H9 (cell line): ENCODE results near the gene SNX33. TPM values are rescaled to one million over a fixed set of nuclear protein-coding genes. Genes with fewer than 3 reads are reported as not detected.
A peak's percentile ranks its signal among the peaks of the same experiment; 100 is the strongest.
"Not testable (repeated sequence)": the region's sequence is repeated elsewhere in the genome, so short reads cannot be mapped to it uniquely, and the experiment has no call there.

Experiments used
- DNase-seq: peaks from one replicate; pipeline ENCODE4 v3.0.0-alpha.2; 2017
- H2AFZ ChIP-seq: one replicate; pipeline ENCODE4 v1.6.1; 2013; ENCODE audit warnings: mild to moderate bottlenecking, low read length, control low read depth, moderate library complexity
- H2AK5ac ChIP-seq: 2 replicates; pipeline ENCODE4 v1.6.1; 2013; ENCODE audit warnings: low read length, control low read depth, mixed read lengths; ENCODE audit not compliant: insufficient read length
- H2BK120ac ChIP-seq: one replicate; pipeline ENCODE4 v1.6.1; 2013; ENCODE audit warnings: low read depth, mild to moderate bottlenecking, low read length, control low read depth, inconsistent platforms; ENCODE audit not compliant: poor library complexity, severe bottlenecking
- H2BK12ac ChIP-seq: 2 replicates; pipeline ENCODE4 v1.6.1; 2013; ENCODE audit warnings: low read length, control low read depth, mixed read lengths, low read depth; ENCODE audit not compliant: insufficient read length
- H2BK15ac ChIP-seq: 2 replicates; pipeline ENCODE4 v1.6.1; 2013; ENCODE audit warnings: low read depth, low read length, control low read depth
- H2BK20ac ChIP-seq: one replicate; pipeline ENCODE4 v1.6.1; 2013; ENCODE audit warnings: low read depth, mild to moderate bottlenecking, low read length, control low read depth, inconsistent platforms; ENCODE audit not compliant: poor library complexity, severe bottlenecking
- H2BK5ac ChIP-seq: 2 replicates; pipeline ENCODE4 v1.6.1; 2013; ENCODE audit warnings: low read length, control low read depth, mixed read lengths; ENCODE audit not compliant: insufficient read length
- H3K14ac ChIP-seq: 2 replicates; pipeline ENCODE4 v1.6.1; 2013; ENCODE audit warnings: low read length, control low read depth; ENCODE audit not compliant: insufficient read depth
- H3K18ac ChIP-seq: 2 replicates; pipeline ENCODE4 v1.6.1; 2013; ENCODE audit warnings: low read depth, mild to moderate bottlenecking, mixed read lengths, low read length, control low read depth; ENCODE audit not compliant: insufficient read length
- H3K23ac ChIP-seq: 2 replicates; pipeline ENCODE4 v1.6.1; 2013; ENCODE audit warnings: low read length, control low read depth, mixed read lengths, low read depth; ENCODE audit not compliant: insufficient read length
- H3K23me2 ChIP-seq: 2 replicates; pipeline ENCODE4 v1.6.1; 2013; ENCODE audit warnings: low read depth, mild to moderate bottlenecking, mixed read lengths, low read length, control low read depth; ENCODE audit not compliant: insufficient read length, poor library complexity, severe bottlenecking
- H3K27ac ChIP-seq: 2 replicates; pipeline ENCODE4 v1.5.1; 2013; ENCODE audit warnings: low read length, control low read depth, mixed read lengths, low read depth; ENCODE audit not compliant: insufficient read length
- H3K27me3 ChIP-seq: 2 replicates; pipeline ENCODE4 v1.6.1; 2013; ENCODE audit warnings: low read length, control low read depth, inconsistent platforms; ENCODE audit not compliant: insufficient read depth
- H3K4ac ChIP-seq: 2 replicates; pipeline ENCODE4 v1.6.1; 2013; ENCODE audit warnings: low read depth, mild to moderate bottlenecking, control low read depth, inconsistent platforms, low read length, moderate library complexity
- H3K4me1 ChIP-seq: 2 replicates; pipeline ENCODE4 v1.6.1; 2013; ENCODE audit warnings: low read length, control low read depth, inconsistent platforms; ENCODE audit not compliant: insufficient read depth
- H3K4me2 ChIP-seq: 2 replicates; pipeline ENCODE4 v1.6.1; 2013; ENCODE audit warnings: low read length, control low read depth, mixed read lengths; ENCODE audit not compliant: insufficient read length, insufficient read depth
- H3K56ac ChIP-seq: 2 replicates; pipeline ENCODE4 v1.6.1; 2013; ENCODE audit warnings: low read depth, mild to moderate bottlenecking, mixed read lengths, low read length, control low read depth; ENCODE audit not compliant: insufficient read length
- H3K79me1 ChIP-seq: 2 replicates; pipeline ENCODE4 v1.6.1; 2013; ENCODE audit warnings: low read depth, mild to moderate bottlenecking, moderate library complexity, low read length, control low read depth, inconsistent platforms; ENCODE audit not compliant: insufficient read depth, poor library complexity, severe bottlenecking
- H3K79me2 ChIP-seq: 2 replicates; pipeline ENCODE4 v1.6.1; 2013; ENCODE audit warnings: low read length, control low read depth, inconsistent platforms; ENCODE audit not compliant: insufficient read depth
- H3K9ac ChIP-seq: 2 replicates; pipeline ENCODE4 v1.6.1; 2013; ENCODE audit warnings: low read length, control low read depth, mixed read lengths; ENCODE audit not compliant: insufficient read length; ENCODE audit errors: extremely low read depth
- H3K9me3 ChIP-seq: one replicate; pipeline ENCODE4 v1.6.1; 2013; ENCODE audit warnings: low read depth, low read length, inconsistent platforms; ENCODE audit not compliant: control insufficient read depth
- H3T11ph ChIP-seq: one replicate; pipeline ENCODE4 v1.6.1; 2013; ENCODE audit warnings: mild to moderate bottlenecking, low read length, control low read depth, inconsistent platforms
- H4K20me1 ChIP-seq: one replicate; pipeline ENCODE4 v1.6.1; 2013; ENCODE audit not compliant: control insufficient read depth, insufficient read length, insufficient read depth
- H4K5ac ChIP-seq: 2 replicates; pipeline ENCODE4 v1.6.1; 2013; ENCODE audit warnings: low read depth, mild to moderate bottlenecking, mixed read lengths, low read length, control low read depth; ENCODE audit not compliant: insufficient read length
- H4K8ac ChIP-seq: replicated peaks from 2 replicates; pipeline ENCODE4 v1.6.1; 2013; ENCODE audit warnings: low read length, control low read depth, mixed read lengths, low read depth; ENCODE audit not compliant: insufficient read length
- H4K91ac ChIP-seq: 2 replicates; pipeline ENCODE4 v1.6.1; 2013; ENCODE audit warnings: low read depth, mild to moderate bottlenecking, moderate library complexity, mixed read lengths, low read length, control low read depth; ENCODE audit not compliant: insufficient read length
- H3K27ac Mint-ChIP-seq, 3 experiments: 2 replicates in 2 of 3; 3 replicates in 1 of 3; pipeline ENCODE4 v1.8.0; 2020 to 2021; ENCODE audit warnings: mixed read lengths in 3 of 3, mild to moderate bottlenecking in 1 of 3, moderate library complexity in 1 of 3
- H3K27me3 Mint-ChIP-seq: 2 replicates; pipeline ENCODE4 v1.8.0; 2021; ENCODE audit warnings: low read depth, mild to moderate bottlenecking, moderate library complexity, mixed read lengths
- H3K36me3 Mint-ChIP-seq, 3 experiments: 2 replicates in 2 of 3; 3 replicates in 1 of 3; pipeline ENCODE4 v1.8.0; 2020 to 2021; ENCODE audit warnings: low read depth in 3 of 3, mixed read lengths in 3 of 3; ENCODE audit not compliant: insufficient read depth in 1 of 3
- H3K4me1 Mint-ChIP-seq, 2 experiments: 2 replicates each; pipeline ENCODE4 v1.8.0; 2020; ENCODE audit warnings: mixed read lengths in 2 of 2
- H3K4me3 Mint-ChIP-seq, 2 experiments: 2 replicates in 1 of 2; 3 replicates in 1 of 2; pipeline ENCODE4 v1.8.0; 2020 to 2021; ENCODE audit warnings: mild to moderate bottlenecking in 2 of 2, mixed read lengths in 2 of 2, moderate library complexity in 1 of 2
- H3K9me3 Mint-ChIP-seq, 2 experiments: 2 replicates in 1 of 2; 3 replicates in 1 of 2; pipeline ENCODE4 v1.8.0; 2020; ENCODE audit warnings: mild to moderate bottlenecking in 2 of 2, mixed read lengths in 2 of 2, moderate library complexity in 1 of 2
- WGBS: extraction: QIAGEN DNeasy Blood & Tissue Kit; methylation state at CpG from one replicate; pipeline ENCODE4 v1.1.7; 2013; ENCODE audit warnings: missing lambda C conversion rate, low lambda C conversion rate, mixed read lengths; ENCODE audit not compliant: insufficient read length; ENCODE audit errors: extremely low coverage; 5-methylcytosine and 5-hydroxymethylcytosine counted together
- total RNA-seq: library from RNA; stranded (reverse); gene quantifications from 2 replicates; pipeline ENCODE4 v1.2.1, GENCODE V29; 2021
- TF ChIP-seq, protein P1 (sequence below): fragments of 200-600 bp; sonication (generic); conservative IDR thresholded peaks from 3 replicates; pipeline ENCODE4 v1.8.0; 2021; ENCODE audit warnings: antibody characterized with exemption, mild to moderate bottlenecking

Gene SNX33
- total RNA-seq, 1 experiment from 2014 or later = 17.7 TPM

DNA sequence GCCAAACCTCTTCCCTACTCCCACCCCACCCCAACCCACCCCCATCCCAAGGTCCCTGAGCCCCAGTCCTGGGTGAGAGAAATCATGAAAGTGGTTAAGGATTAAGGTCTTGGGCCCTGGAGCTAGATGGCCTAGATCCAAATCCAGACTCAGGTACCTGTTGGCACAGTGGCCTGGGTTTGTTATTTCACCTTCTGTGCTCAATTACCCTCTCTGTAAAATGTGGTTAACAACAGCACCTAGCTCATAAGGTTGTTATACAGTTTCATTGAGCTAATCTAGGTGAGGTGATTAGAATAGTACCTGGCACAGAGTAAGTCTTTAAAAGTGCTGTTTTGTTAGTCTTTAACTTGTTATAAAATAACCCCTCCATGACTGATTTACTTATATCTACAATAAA, 15.8 kb upstream of the SNX33 start:
- H3K14ac ChIP-seq = no peak overlapping the region
- no peaks in the 10 kb centered on the region for H3K27me3 ChIP-seq
- H3K23me2 ChIP-seq = no peaks in the 10 kb centered on the region
- H3K18ac ChIP-seq = no peak overlapping the region
- H2BK12ac ChIP-seq = no peak overlapping the region
- H2BK15ac ChIP-seq = no peak overlapping the region
- peaks cover 7 to 12% of the 10 kb centered on the region in 2 experiments for H3K4me1 Mint-ChIP-seq
- no peak overlapping the region for H3K27ac ChIP-seq
- no peak overlapping the region for H2BK5ac ChIP-seq
- H3K56ac ChIP-seq = no peak overlapping the region
- H3K9me3 Mint-ChIP-seq = no peaks in the 10 kb centered on the region
- no peak overlapping the region for H2AFZ ChIP-seq
- DNase-seq = no peak
- no peak overlapping the region for H4K8ac ChIP-seq
- H3K27me3 Mint-ChIP-seq = no peaks in the 10 kb centered on the region
- no peak overlapping the region for H4K5ac ChIP-seq
- no peak overlapping the region for H3K4ac ChIP-seq
- TF ChIP-seq, protein P1, sequence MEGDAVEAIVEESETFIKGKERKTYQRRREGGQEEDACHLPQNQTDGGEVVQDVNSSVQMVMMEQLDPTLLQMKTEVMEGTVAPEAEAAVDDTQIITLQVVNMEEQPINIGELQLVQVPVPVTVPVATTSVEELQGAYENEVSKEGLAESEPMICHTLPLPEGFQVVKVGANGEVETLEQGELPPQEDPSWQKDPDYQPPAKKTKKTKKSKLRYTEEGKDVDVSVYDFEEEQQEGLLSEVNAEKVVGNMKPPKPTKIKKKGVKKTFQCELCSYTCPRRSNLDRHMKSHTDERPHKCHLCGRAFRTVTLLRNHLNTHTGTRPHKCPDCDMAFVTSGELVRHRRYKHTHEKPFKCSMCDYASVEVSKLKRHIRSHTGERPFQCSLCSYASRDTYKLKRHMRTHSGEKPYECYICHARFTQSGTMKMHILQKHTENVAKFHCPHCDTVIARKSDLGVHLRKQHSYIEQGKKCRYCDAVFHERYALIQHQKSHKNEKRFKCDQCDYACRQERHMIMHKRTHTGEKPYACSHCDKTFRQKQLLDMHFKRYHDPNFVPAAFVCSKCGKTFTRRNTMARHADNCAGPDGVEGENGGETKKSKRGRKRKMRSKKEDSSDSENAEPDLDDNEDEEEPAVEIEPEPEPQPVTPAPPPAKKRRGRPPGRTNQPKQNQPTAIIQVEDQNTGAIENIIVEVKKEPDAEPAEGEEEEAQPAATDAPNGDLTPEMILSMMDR = no peak
- H3K36me3 Mint-ChIP-seq = no peaks in the 10 kb centered on the region
- no peaks in the 10 kb centered on the region for H3K79me1 ChIP-seq
- H2BK120ac ChIP-seq = no peak overlapping the region
- no peaks in the 10 kb centered on the region for H3K79me2 ChIP-seq
- H3K27ac Mint-ChIP-seq = no peak overlapping the region
- H3K9me3 ChIP-seq = no peaks in the 10 kb centered on the region
- H3T11ph ChIP-seq = no peak overlapping the region
- no peak overlapping the region for H4K91ac ChIP-seq
- H4K20me1 ChIP-seq = no peaks in the 10 kb centered on the region
- no peak overlapping the region for H2AK5ac ChIP-seq
- no peak overlapping the region for H3K23ac ChIP-seq
- no peak overlapping the region for H3K9ac ChIP-seq
- H3K4me1 ChIP-seq = no peaks in the 10 kb centered on the region
- no peak overlapping the region for H3K4me2 ChIP-seq
- H2BK20ac ChIP-seq = no peak overlapping the region
- no peak overlapping the region for H3K4me3 Mint-ChIP-seq

DNA sequence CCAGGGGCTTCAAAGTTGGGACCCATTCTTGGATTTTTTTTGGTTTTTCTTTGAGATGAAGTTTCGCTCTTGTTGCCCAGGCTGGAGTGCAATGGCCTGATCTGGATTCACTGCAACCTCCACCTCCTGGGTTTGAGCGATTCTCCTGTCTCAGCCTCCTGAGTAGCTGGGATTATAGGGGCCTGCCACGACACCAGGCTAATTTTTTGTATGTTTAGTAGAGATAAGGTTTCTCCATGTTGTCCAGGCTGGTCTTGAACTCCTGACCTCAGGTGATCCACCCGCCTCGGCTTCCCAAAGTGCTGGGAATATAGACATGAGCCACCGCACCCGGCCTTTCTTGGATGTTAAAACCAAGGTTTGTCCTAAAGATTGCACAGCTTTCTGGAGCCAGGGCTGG, 13.8 kb upstream of the SNX33 start:
- not testable (repeated sequence) for H3K23me2 ChIP-seq, H3K36me3 Mint-ChIP-seq, H4K5ac ChIP-seq, H2AK5ac ChIP-seq, H3K9me3 ChIP-seq, H3K79me1 ChIP-seq, H3K27me3 Mint-ChIP-seq, H3K9me3 Mint-ChIP-seq, H3K18ac ChIP-seq, H3K56ac ChIP-seq, DNase-seq, H3K4me2 ChIP-seq, H4K91ac ChIP-seq, H3K27me3 ChIP-seq, H2AFZ ChIP-seq, H3K4me3 Mint-ChIP-seq, H2BK15ac ChIP-seq, H3K4ac ChIP-seq, H3K9ac ChIP-seq, H2BK20ac ChIP-seq, H3K4me1 ChIP-seq, H3K23ac ChIP-seq, H3K27ac ChIP-seq, H2BK5ac ChIP-seq, H4K20me1 ChIP-seq, H2BK120ac ChIP-seq, H2BK12ac ChIP-seq, H3K14ac ChIP-seq, H4K8ac ChIP-seq, H3T11ph ChIP-seq
- WGBS = no CpG with 5 or more reads among the region's 7 CpGs
- peaks cover 23 to 25% of the 10 kb centered on the region in 2 experiments for H3K4me1 Mint-ChIP-seq
- H3K79me2 ChIP-seq = peaks cover 11% of the 10 kb centered on the region; the same call in 1 of the 2 replicates
- peak overlapping the region in 1 of 3 experiments; percentile 78; a peak in 2 of 7 replicates for H3K27ac Mint-ChIP-seq
